HG03103 (cell line): ENCODE data around the gene IL19.

ENCODE experiments used
- ATAC-seq: cut with Tn5 transposase; IDR thresholded peaks from one replicate; pipeline ENCODE4 v1.9.1; 2021; ENCODE audit warnings: low read depth; ENCODE audit not compliant: unreplicated experiment

The IL19 gene

GRCh38 chr1:206883876-206884275 lies 113.3 kb downstream of the IL19 start:
- ATAC-seq, result no peak

GRCh38 chr1:206885341-206886060 lies 114.9 kb downstream of the IL19 start:
- ATAC-seq, result no peak

- ATAC-seq, result no peak
Observed at GRCh38 chr1:206886831-206887230, 116.3 kb downstream of the IL19 start.

- no peak for ATAC-seq
Observed at GRCh38 chr1:206887701-206888100, 117.1 kb downstream of the IL19 start.

- no peak for ATAC-seq
Observed at GRCh38 chr1:206890125-206891060, 119.8 kb downstream of the IL19 start.

- no peak for ATAC-seq
Observed at GRCh38 chr1:206891412-206891811, 120.8 kb downstream of the IL19 start.
